Heart right ventricle (tissue), 16 donors: Measurements from ENCODE around the gene LRIG1. TPM values are rescaled to one million over a fixed set of nuclear protein-coding genes. Genes with fewer than 3 reads are reported as not detected.

ENCODE experiments used
- ATAC-seq, 8 donors: fragments of 200-7000 bp; cut with Tn5 transposase; one replicate each; pipeline ENCODE4 v1.9.1; 2020; ENCODE audit warnings: mild to moderate bottlenecking in 8 of 8, moderate library complexity in 8 of 8, moderate number of reproducible peaks in 1 of 8
- DNase-seq, 2 donors: peaks; one replicate each; pipeline ENCODE4 v3.0.0-alpha.2; 2020
- H3K27ac ChIP-seq, 10 donors: fragments of 200-600 bp; sonication (generic) in 2 of 10; one replicate each; pipeline versions ENCODE4 v1.5.0 to v1.8.0; 2020 to 2022; ENCODE audit warnings: mild to moderate bottlenecking in 3 of 10
- H3K27me3 ChIP-seq, 7 donors: fragments of 200-600 bp; one replicate each; pipeline ENCODE4 v1.8.0; 2021 to 2022; ENCODE audit warnings: mild to moderate bottlenecking in 2 of 7
- H3K36me3 ChIP-seq, 9 donors: fragments of 200-600 bp; sonication (generic) in 1 of 9; one replicate each; pipeline versions ENCODE4 v1.5.0 to v1.8.0; 2020 to 2022; ENCODE audit warnings: mild to moderate bottlenecking in 2 of 9
- H3K4me1 ChIP-seq, 9 donors: fragments of 200-600 bp; sonication (generic) in 1 of 9; one replicate each; pipeline versions ENCODE4 v1.5.0 to v1.8.0; 2020 to 2022; ENCODE audit warnings: mild to moderate bottlenecking in 4 of 9
- H3K4me3 ChIP-seq, 10 donors: fragments of 200-600 bp; sonication (generic) in 2 of 10; one replicate each; pipeline versions ENCODE4 v1.5.0 to v1.8.0; 2020 to 2022; ENCODE audit warnings: mild to moderate bottlenecking in 7 of 10, moderate library complexity in 2 of 10
- H3K9me3 ChIP-seq, 11 donors: fragments of 200-600 bp in 10 of 11; sonication (generic) in 2 of 11; one replicate each; pipeline versions ENCODE4 v1.5.0 to v1.8.0; 2013 to 2022; ENCODE audit warnings: mild to moderate bottlenecking in 2 of 11, control low read depth in 1 of 11, moderate library complexity in 1 of 11
- WGBS, 2 donors: extraction: QIAGEN DNeasy Blood & Tissue Kit; methylation state at CpG; one replicate each; pipeline ENCODE4 v1.1.7; 2013; ENCODE audit warnings: inconsistent platforms in 1 of 2; 5-methylcytosine and 5-hydroxymethylcytosine counted together
- intact Hi-C, 10 donors: fragments of 100-400 bp; cut with DNase I; formaldehyde crosslinking; loops; one replicate each; pipeline versions ENCODE4 v1.11.1 to v1.14.2; 2022
- long read RNA-seq, 3 donors: library from polyadenylated mRNA; unstranded; transcript quantifications; one replicate each; pipeline ENCODE4 v2.0.0, GENCODE V29; 2020 to 2021
- polyA plus RNA-seq, 2 donors: library from polyadenylated mRNA; stranded (reverse); fragments of 200-250 nt; gene quantifications; one replicate each; pipeline ENCODE4 v1.2.3, GENCODE V29; 2013
- total RNA-seq, 10 donors: library from RNA; stranded (reverse); fragmentation: NEBNext Ultra II Directional in 3 of 10; extraction: Animal tissue kit (Norgen Biotek cat#: 25700) in 3 of 10; gene quantifications; one replicate each; pipeline versions ENCODE4 v1.2.1 to v1.2.4, GENCODE V29; 2021 to 2023
- TF ChIP-seq, protein P1 (sequence below), 9 donors: fragments of 200-600 bp; sonication (generic) in 2 of 9; IDR thresholded peaks; one replicate each; pipeline versions ENCODE4 v1.5.0 to v1.8.0; 2021 to 2022; ENCODE audit warnings: antibody characterized with exemption in 9 of 9, mild to moderate bottlenecking in 5 of 9, moderate library complexity in 1 of 9
- donor health status: Arrhythmogenic right ventricular cardiomyopathy.
- donor health status: ischemic (EF 13 %, LVEDD 7.1; RV severe dilation, severe dysfunction).
- donor health status: healthy with polysubstance abuse.
- donor health status: DM: no; HTN: yes; CAD: no.
- donor health status: DM: no; HTN: no; CAD: no.
- donor health status: ischemic (EF 25% LVEDD 6.9; RV normal size, moderate dysfunction).
- donor health status: ischemic (EF 25% LVEDD 5.7; RV mildly dilated, moderate dysfunction).
- donor health status: healthy.
- donor health status: DM: yes; HTN: yes; CAD: no.
- donor health status: Ischemic cardiomyopathy.
- donor health status: ischemic (EF 35%, LVEDD 5.7; RV mildly dilated, moderate dysfunction).
- donor health status: nonischemic (EF 11% LVEDD 7.7; RV severe dilation, severe dysfunction).
- donor health status: DM: yes; HTN: yes; CAD: no.
- donor health status: PGD.
- donor health status: ischemic (EF 29% LVEDD 5.4; RV normal size, mild dysfunction).
- donor health status: nonischemic (EF 23%, LVEDD 6.1; RV moderate dilation, normal function).

Gene LRIG1
- 100 to 1,000 TPM in 3 of 10 donors, 10 to 100 TPM in 7; 71.9 to 109 (median 95.2) TPM for total RNA-seq
- 10 to 100 TPM; 23.8 to 33.8 TPM for polyA plus RNA-seq
- long read RNA-seq, donor 1, full-length matches to known transcripts = 43 of 115 reads
- long read RNA-seq, donor 1, partial matches to known transcripts = 61 of 115 reads
- long read RNA-seq, donor 1, other reads (novel, unspliced or antisense) = 11 of 115 reads
- long read RNA-seq, donor 2, full-length matches to known transcripts = 58 of 177 reads
- long read RNA-seq, donor 2, partial matches to known transcripts = 104 of 177 reads
- long read RNA-seq, donor 2, other reads (novel, unspliced or antisense) = 15 of 177 reads
- long read RNA-seq, donor 3, full-length matches to known transcripts = 5 of 206 reads
- long read RNA-seq, donor 3, partial matches to known transcripts = 196 of 206 reads
- long read RNA-seq, donor 3, other reads (novel, unspliced or antisense) = 5 of 206 reads

- H3K4me1 ChIP-seq = peaks cover 4 to 44% (median 34%) of the 10 kb centered on the region in 9 donors
- WGBS, 2 donors = 0 to 1% methylated on average over 69 to 109 of the region's 109 CpGs
- TF ChIP-seq, protein P1, sequence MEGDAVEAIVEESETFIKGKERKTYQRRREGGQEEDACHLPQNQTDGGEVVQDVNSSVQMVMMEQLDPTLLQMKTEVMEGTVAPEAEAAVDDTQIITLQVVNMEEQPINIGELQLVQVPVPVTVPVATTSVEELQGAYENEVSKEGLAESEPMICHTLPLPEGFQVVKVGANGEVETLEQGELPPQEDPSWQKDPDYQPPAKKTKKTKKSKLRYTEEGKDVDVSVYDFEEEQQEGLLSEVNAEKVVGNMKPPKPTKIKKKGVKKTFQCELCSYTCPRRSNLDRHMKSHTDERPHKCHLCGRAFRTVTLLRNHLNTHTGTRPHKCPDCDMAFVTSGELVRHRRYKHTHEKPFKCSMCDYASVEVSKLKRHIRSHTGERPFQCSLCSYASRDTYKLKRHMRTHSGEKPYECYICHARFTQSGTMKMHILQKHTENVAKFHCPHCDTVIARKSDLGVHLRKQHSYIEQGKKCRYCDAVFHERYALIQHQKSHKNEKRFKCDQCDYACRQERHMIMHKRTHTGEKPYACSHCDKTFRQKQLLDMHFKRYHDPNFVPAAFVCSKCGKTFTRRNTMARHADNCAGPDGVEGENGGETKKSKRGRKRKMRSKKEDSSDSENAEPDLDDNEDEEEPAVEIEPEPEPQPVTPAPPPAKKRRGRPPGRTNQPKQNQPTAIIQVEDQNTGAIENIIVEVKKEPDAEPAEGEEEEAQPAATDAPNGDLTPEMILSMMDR (IDR thresholded peaks at IDR 0.05) = peak; percentile 30 to 73 (median 52)
Observed at GRCh38 chr3:66500576-66501482, at the start of gene LRIG1. LRIG1 (minus strand) TSS chr3:66501022; CDS start chr3:66500407, 615 bp downstream.

DNA sequence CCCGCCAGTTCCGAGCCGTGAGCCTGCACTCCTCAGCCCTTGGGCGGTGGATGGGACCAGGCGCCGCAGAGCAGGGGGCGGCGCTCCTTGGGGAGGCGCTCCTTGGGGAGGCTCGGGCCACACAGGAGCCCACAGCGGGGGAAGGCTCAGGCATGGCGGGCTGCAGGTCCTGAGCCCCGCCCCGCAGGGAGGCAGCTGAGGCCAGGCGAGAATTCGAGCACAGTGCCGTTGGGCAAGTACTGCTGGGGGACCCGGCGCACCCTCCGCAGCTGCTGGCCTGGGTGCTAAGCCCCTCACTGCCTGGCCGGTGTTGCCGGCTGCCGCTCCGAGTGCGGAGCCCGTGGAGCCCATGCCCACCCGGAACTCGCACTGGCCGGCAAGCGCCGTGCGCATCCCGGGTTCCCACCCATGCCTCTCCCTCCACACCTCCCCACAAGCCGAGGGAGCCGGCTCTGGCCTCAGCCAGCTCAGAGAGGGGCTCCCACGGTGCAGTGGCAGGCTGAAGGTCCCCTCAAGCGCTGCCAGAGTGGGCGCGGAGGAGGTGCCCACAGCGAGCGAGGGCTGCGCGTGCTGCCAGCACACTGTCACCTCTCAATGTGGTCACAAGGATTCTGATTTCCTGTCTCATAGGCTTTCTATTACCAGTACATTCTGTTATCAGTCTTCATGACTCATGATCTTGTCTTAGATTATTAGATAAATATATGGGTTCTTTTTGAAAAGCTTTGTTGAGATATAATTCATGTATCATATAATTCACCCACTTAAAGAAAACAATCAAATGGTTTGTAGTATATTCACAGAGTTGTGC is 44.0 kb upstream of the LRIG1 start:
- no peak overlapping the region for H3K4me3 ChIP-seq
- ATAC-seq (peak in 1 of 8 donors; percentile 67), DNase-seq (no peak)
- H3K9me3 ChIP-seq = peaks cover 0 to 7% (median 0%) of the 10 kb centered on the region in 11 donors
- H3K36me3 ChIP-seq = no peaks in the 10 kb centered on the region
- WGBS, 2 donors = 97 to 98% methylated on average over 43 of the region's 43 CpGs
- no peaks in the 10 kb centered on the region for H3K27me3 ChIP-seq
- no peak overlapping the region for H3K27ac ChIP-seq
- H3K4me1 ChIP-seq = no peaks in the 10 kb centered on the region
- TF ChIP-seq, protein P1 (IDR thresholded peaks at IDR 0.05) = no peak
- intact Hi-C loops = no loop called here

More at GRCh38 chr3:66500576-66501482, at the start of gene LRIG1:
- intact Hi-C loops = loop anchor here in 8 of 10 donors (1.0 to 10.0 kb wide), 7 partner anchors 86 to 314 kb away; no protein-coding TSS in a partner anchor
- H3K27ac ChIP-seq = peak within 1 kb of the TSS; percentile 88 to 96 (median 94)
- peak within 1 kb of the TSS; percentile 72 to 94 (median 90) for H3K4me3 ChIP-seq
- peaks cover 0 to 4% (median 0%) of the 10 kb centered on the region in 7 donors for H3K27me3 ChIP-seq
- H3K9me3 ChIP-seq = no peaks in the 10 kb centered on the region
- DNase-seq (peak; percentile 99 to 100), ATAC-seq (peak; percentile 97 to 98 (median 98))
- no peaks in the 10 kb centered on the region for H3K36me3 ChIP-seq

- 58 to 59% methylated on average over 2 of the region's 2 CpGs for WGBS, 2 donors
- intact Hi-C loops = no loop called here
Observed at GRCh38 chr3:66542153-66542552, 41.3 kb upstream of the LRIG1 start.

More at GRCh38 chr3:66542153-66542552, 41.3 kb upstream of the LRIG1 start:
- no peak for ATAC-seq
- H3K27me3 ChIP-seq = no peaks in the 10 kb centered on the region
- H3K4me3 ChIP-seq = no peak overlapping the region
- TF ChIP-seq, protein P1 (IDR thresholded peaks at IDR 0.05) = no peak
- no peaks in the 10 kb centered on the region for H3K36me3 ChIP-seq
- DNase-seq = no peak
- no peaks in the 10 kb centered on the region for H3K4me1 ChIP-seq
- H3K9me3 ChIP-seq = peaks cover 0 to 7% (median 0%) of the 10 kb centered on the region in 11 donors
- H3K27ac ChIP-seq = no peak overlapping the region
